Measurements from ENCODE around the gene BRD4. TPM values are rescaled to one million over a fixed set of nuclear protein-coding genes. Genes with fewer than 3 reads are reported as not detected.

The BRD4 gene
- total RNA-seq, 2 donors from 2014 or later: 120 to 123 TPM

DNA sequence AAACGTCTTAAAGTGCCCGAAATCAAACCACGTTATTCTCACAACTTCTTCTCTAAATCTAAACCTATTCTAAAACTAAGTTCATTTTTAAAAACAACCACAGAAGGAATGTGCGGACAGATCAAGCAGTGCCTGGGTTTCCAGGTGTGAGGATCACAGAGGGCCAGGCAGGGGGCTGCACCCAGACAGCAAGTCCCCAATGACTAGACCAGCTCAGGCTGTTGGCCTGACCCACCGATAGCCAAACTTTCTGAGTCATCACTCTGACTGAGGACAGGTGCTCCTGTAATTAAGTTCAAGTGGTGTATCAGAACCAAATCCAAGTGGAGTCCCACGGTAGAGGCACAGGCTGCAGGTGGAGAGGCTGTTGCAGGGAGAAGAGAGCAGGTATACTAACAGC, 62.5 kb downstream of the BRD4 start:
- Mint-ChIP-seq H3K4me3 (peak overlapping the region; percentile 31), H3K27ac (no peak overlapping the region), H3K4me1 (peaks cover 39% of the 10 kb centered on the region), H3K36me3 (ENCODE audit: low read depth) (peaks cover 18% of the 10 kb centered on the region), H3K27me3 (no peaks in the 10 kb centered on the region)
- H3K9me3 ChIP-seq (ENCODE audit: control insufficient read depth, low read length, poor library complexity, severe bottlenecking): no peaks in the 10 kb centered on the region
- ATAC-seq (no peak), DNase-seq (no peak)

- H3K4me3 Mint-ChIP-seq: no peak overlapping the region
- H3K27ac Mint-ChIP-seq: peak overlapping the region; percentile 75
- H3K36me3 Mint-ChIP-seq (ENCODE audit: low read depth): peaks cover 18% of the 10 kb centered on the region
- H3K9me3 ChIP-seq (ENCODE audit: control insufficient read depth, low read length, poor library complexity, severe bottlenecking): no peaks in the 10 kb centered on the region
- DNase-seq (no peak), ATAC-seq (no peak)
- H3K4me1 Mint-ChIP-seq: peaks cover 36% of the 10 kb centered on the region
- no peaks in the 10 kb centered on the region for H3K27me3 Mint-ChIP-seq
Measured at GRCh38 chr19:15268928-15269253, 63.4 kb downstream of the BRD4 start.

- no peaks in the 10 kb centered on the region for H3K27me3 Mint-ChIP-seq
- H3K36me3 Mint-ChIP-seq (ENCODE audit: low read depth): peaks cover 18% of the 10 kb centered on the region
- ATAC-seq (no peak), DNase-seq (no peak)
- peaks cover 34% of the 10 kb centered on the region for H3K4me1 Mint-ChIP-seq
- no peaks in the 10 kb centered on the region for H3K9me3 ChIP-seq (ENCODE audit: control insufficient read depth, low read length, poor library complexity, severe bottlenecking)
- peak overlapping the region; percentile 75 for H3K27ac Mint-ChIP-seq
- H3K4me3 Mint-ChIP-seq: no peak overlapping the region
Measured at GRCh38 chr19:15268192-15268927, 64.0 kb downstream of the BRD4 start.

- Mint-ChIP-seq H3K36me3 (ENCODE audit: low read depth) (peaks cover 14% of the 10 kb centered on the region), H3K27ac (peak overlapping the region; percentile 73), H3K4me3 (no peak overlapping the region), H3K4me1 (peaks cover 34% of the 10 kb centered on the region), H3K27me3 (no peaks in the 10 kb centered on the region)
- no peak for ATAC-seq
- DNase-seq: no peak
- no peaks in the 10 kb centered on the region for H3K9me3 ChIP-seq (ENCODE audit: control insufficient read depth, low read length, poor library complexity, severe bottlenecking)
Measured at GRCh38 chr19:15266683-15267082, 65.7 kb downstream of the BRD4 start.

DNA sequence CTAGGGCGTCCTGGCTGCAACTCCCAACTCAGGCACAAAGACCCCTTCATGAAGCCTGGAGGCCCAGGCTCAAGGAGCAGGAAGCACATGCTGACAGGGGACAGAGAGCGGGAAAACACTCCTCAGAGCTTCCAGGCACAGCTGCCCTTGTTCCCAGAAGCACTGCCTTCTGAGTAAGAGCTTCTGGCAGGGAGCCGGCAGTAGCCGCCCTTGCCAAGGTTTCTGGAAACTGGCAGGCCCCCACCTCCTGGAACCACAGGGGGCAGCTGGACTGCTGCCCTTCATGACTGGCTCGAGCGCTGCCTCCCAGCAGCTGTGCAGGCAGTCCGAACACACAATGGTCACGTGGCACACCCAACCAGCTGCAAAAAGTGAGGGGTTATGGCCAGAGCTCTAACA, 66.5 kb downstream of the BRD4 start:
- H3K36me3 Mint-ChIP-seq (ENCODE audit: low read depth): peaks cover 7% of the 10 kb centered on the region
- H3K4me3 Mint-ChIP-seq: no peak overlapping the region
- H3K9me3 ChIP-seq (ENCODE audit: control insufficient read depth, low read length, poor library complexity, severe bottlenecking): no peaks in the 10 kb centered on the region
- no peaks in the 10 kb centered on the region for H3K27me3 Mint-ChIP-seq
- no peak for DNase-seq
- ATAC-seq: no peak
- peaks cover 28% of the 10 kb centered on the region for H3K4me1 Mint-ChIP-seq
- no peak overlapping the region for H3K27ac Mint-ChIP-seq

DNA sequence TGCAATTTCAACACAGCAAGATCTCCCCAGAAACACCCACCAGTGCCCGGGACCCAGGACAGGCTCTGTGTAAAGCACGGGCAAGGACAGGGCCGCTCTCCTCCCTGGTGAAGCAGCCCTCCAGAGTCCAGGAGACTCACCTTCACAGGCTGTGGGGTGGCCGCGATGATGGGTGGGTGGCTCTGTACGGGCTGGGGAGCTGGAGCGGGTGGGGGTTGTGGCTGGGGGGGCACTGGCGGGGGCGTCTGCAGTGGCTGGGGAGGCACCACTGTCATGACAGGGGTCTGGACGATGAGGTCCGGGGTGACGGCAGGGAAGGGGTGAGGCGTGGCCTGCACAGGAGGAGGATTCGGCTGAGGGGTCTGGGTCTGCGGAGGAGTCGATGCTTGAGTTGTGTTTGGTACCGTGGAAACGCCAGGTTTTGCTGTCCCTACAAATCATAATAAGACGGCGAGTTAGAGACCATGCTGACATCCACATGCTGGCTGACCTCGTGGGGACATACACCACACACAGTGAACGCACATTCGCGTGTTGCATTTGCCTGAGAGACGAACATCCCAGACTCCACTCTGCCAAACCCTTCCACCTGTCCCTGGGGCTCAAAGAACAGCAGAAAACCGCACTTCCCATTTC, 67.0 kb downstream of the BRD4 start:
- ATAC-seq (no peak), DNase-seq (no peak)
- Mint-ChIP-seq H3K27me3 (no peaks in the 10 kb centered on the region), H3K36me3 (ENCODE audit: low read depth) (peaks cover 7% of the 10 kb centered on the region), H3K4me1 (peaks cover 23% of the 10 kb centered on the region), H3K4me3 (no peak overlapping the region), H3K27ac (no peak overlapping the region)
- H3K9me3 ChIP-seq (ENCODE audit: control insufficient read depth, low read length, poor library complexity, severe bottlenecking): no peaks in the 10 kb centered on the region

DNA sequence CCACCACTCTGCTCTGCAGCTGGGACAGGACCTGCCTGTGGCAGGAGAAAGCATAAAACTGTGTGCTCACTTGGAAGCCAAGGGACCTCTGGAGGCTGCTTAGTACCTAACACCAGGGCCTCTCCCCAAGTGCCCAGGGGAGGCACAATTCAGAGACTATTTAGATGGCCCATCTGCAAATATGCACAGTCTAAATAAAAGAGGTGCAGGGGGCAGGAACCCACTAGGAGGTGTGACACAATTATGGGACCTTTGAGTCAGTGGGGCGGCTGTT, 67.5 kb downstream of the BRD4 start:
- ATAC-seq: no peak
- Mint-ChIP-seq H3K36me3 (ENCODE audit: low read depth) (peaks cover 7% of the 10 kb centered on the region), H3K4me3 (no peak overlapping the region)

GRCh38 chr19:15264061-15264932, 68.0 kb downstream of the BRD4 start:
- no peaks in the 10 kb centered on the region for H3K27me3 Mint-ChIP-seq
- H3K27ac Mint-ChIP-seq: no peak overlapping the region
- no peaks in the 10 kb centered on the region for H3K9me3 ChIP-seq (ENCODE audit: control insufficient read depth, low read length, poor library complexity, severe bottlenecking)
- ATAC-seq: peak; percentile 70
- H3K36me3 Mint-ChIP-seq (ENCODE audit: low read depth): peaks cover 7% of the 10 kb centered on the region
- DNase-seq: peak; percentile 43 to 72 (median 54)
- H3K4me1 Mint-ChIP-seq: peaks cover 16% of the 10 kb centered on the region
- no peak overlapping the region for H3K4me3 Mint-ChIP-seq

More for the DNA sequence above, 67.5 kb downstream of the BRD4 start:
- Mint-ChIP-seq H3K27me3 (no peaks in the 10 kb centered on the region), H3K27ac (no peak overlapping the region), H3K4me1 (peaks cover 19% of the 10 kb centered on the region)
- DNase-seq: no peak
- H3K9me3 ChIP-seq (ENCODE audit: control insufficient read depth, low read length, poor library complexity, severe bottlenecking): no peaks in the 10 kb centered on the region

- H3K4me3 Mint-ChIP-seq: peak overlapping the region; percentile 49
- no peak overlapping the region for H3K27ac Mint-ChIP-seq
- H3K9me3 ChIP-seq (ENCODE audit: control insufficient read depth, low read length, poor library complexity, severe bottlenecking): no peaks in the 10 kb centered on the region
- peaks cover 8% of the 10 kb centered on the region for H3K36me3 Mint-ChIP-seq (ENCODE audit: low read depth)
- ATAC-seq: no peak
- no peak for DNase-seq
- no peaks in the 10 kb centered on the region for H3K27me3 Mint-ChIP-seq
- H3K4me1 Mint-ChIP-seq: peaks cover 13% of the 10 kb centered on the region
Measured at GRCh38 chr19:15263361-15263985, 68.9 kb downstream of the BRD4 start.

DNA sequence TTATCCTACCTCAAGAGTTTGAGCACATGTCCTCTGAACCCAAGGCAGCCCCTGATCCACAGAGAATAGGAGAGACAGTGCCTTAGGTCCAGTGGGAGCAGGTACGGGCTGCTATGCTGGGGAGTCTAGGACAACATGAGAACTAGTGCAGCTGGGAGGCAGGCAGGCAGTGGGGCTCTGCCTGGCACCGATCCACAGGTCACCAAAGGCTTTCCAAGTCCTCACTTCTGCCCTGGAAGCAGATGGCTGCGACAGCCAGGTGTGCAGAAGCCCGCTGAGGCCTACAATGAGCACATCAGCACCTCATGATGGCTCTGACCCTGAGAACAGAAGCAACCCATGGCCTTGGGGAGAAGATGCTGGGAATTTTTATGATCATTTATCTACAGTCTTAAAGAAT, 70.3 kb downstream of the BRD4 start:
- H3K27me3 Mint-ChIP-seq: no peaks in the 10 kb centered on the region
- no peak for ATAC-seq
- H3K9me3 ChIP-seq (ENCODE audit: control insufficient read depth, low read length, poor library complexity, severe bottlenecking): no peaks in the 10 kb centered on the region
- H3K4me3 Mint-ChIP-seq: no peak overlapping the region
- H3K27ac Mint-ChIP-seq: no peak overlapping the region
- H3K4me1 Mint-ChIP-seq: peaks cover 7% of the 10 kb centered on the region
- H3K36me3 Mint-ChIP-seq (ENCODE audit: low read depth): peaks cover 4% of the 10 kb centered on the region
- DNase-seq: no peak

GRCh38 chr19:15260939-15261338, 71.4 kb downstream of the BRD4 start:
- peak overlapping the region; percentile 8 for H3K27ac Mint-ChIP-seq

GRCh38 chr19:15259907-15260306, 72.4 kb downstream of the BRD4 start:
- H3K36me3 Mint-ChIP-seq (ENCODE audit: low read depth): peaks cover 9% of the 10 kb centered on the region
- H3K27ac Mint-ChIP-seq: no peak overlapping the region
- ATAC-seq: no peak
- H3K4me3 Mint-ChIP-seq: no peak overlapping the region
- no peaks in the 10 kb centered on the region for H3K27me3 Mint-ChIP-seq
- no peak for DNase-seq
- H3K9me3 ChIP-seq (ENCODE audit: control insufficient read depth, low read length, poor library complexity, severe bottlenecking): no peaks in the 10 kb centered on the region
- peaks cover 6% of the 10 kb centered on the region for H3K4me1 Mint-ChIP-seq

More at GRCh38 chr19:15260939-15261338, 71.4 kb downstream of the BRD4 start:
- DNase-seq (no peak), ATAC-seq (no peak)
- no peaks in the 10 kb centered on the region for H3K9me3 ChIP-seq (ENCODE audit: control insufficient read depth, low read length, poor library complexity, severe bottlenecking)
- Mint-ChIP-seq H3K27me3 (no peaks in the 10 kb centered on the region), H3K4me3 (peak overlapping the region; percentile 33), H3K36me3 (ENCODE audit: low read depth) (peaks cover 9% of the 10 kb centered on the region), H3K4me1 (peaks cover 9% of the 10 kb centered on the region)

GRCh38 chr19:15257782-15258181, 74.6 kb downstream of the BRD4 start:
- Mint-ChIP-seq H3K4me1 (peaks cover 9% of the 10 kb centered on the region), H3K27me3 (no peaks in the 10 kb centered on the region), H3K4me3 (no peak overlapping the region), H3K27ac (no peak overlapping the region), H3K36me3 (ENCODE audit: low read depth) (peaks cover 9% of the 10 kb centered on the region)
- DNase-seq: no peak
- no peaks in the 10 kb centered on the region for H3K9me3 ChIP-seq (ENCODE audit: control insufficient read depth, low read length, poor library complexity, severe bottlenecking)
- no peak for ATAC-seq

Measured in T-helper 17 cell (primary cell).